Calu3 (cell line): Measurements from ENCODE around the gene MACROD2. TPM values are rescaled to one million over a fixed set of nuclear protein-coding genes. Genes with fewer than 3 reads are reported as not detected.

Source experiments
- BruUV-seq: library from RNA; stranded (reverse); fragments of 400-500 nt; replicated peaks from 2 replicates; lab custom pipeline; 2021; lab: Mats Ljungman, UMichigan
- CTCF ChIA-PET: fragments of 300-600 bp; sonication (Branson Sonifier 250); formaldehyde crosslinking; loops from one replicate; lab custom pipeline; 2022; ENCODE audit warnings: antibody characterized with exemption; lab: Charles Lee
- DNase-seq: peaks from one replicate; pipeline ENCODE4 v3.0.0; 2022
- H3K27ac Mint-ChIP-seq: one replicate; pipeline ENCODE4 v1.8.0; 2022; ENCODE audit warnings: mixed read lengths; ENCODE audit not compliant: unreplicated experiment
- H3K27me3 Mint-ChIP-seq: one replicate; pipeline ENCODE4 v1.8.0; 2022; ENCODE audit warnings: mixed read lengths; ENCODE audit not compliant: unreplicated experiment
- H3K36me3 Mint-ChIP-seq: one replicate; pipeline ENCODE4 v1.8.0; 2022; ENCODE audit warnings: mild to moderate bottlenecking, moderate library complexity, mixed read lengths; ENCODE audit not compliant: insufficient read depth, unreplicated experiment
- H3K4me1 Mint-ChIP-seq: one replicate; pipeline ENCODE4 v1.8.0; 2022; ENCODE audit warnings: mild to moderate bottlenecking, low read depth, mixed read lengths; ENCODE audit not compliant: unreplicated experiment
- H3K4me3 Mint-ChIP-seq: one replicate; pipeline ENCODE4 v1.8.0; 2022; ENCODE audit warnings: mild to moderate bottlenecking, low read depth, moderate library complexity, mixed read lengths; ENCODE audit not compliant: unreplicated experiment
- H3K9me3 Mint-ChIP-seq: one replicate; pipeline ENCODE4 v1.8.0; 2022; ENCODE audit warnings: low read depth, mixed read lengths; ENCODE audit not compliant: unreplicated experiment
- CTCF ChIP-seq: fragments of 200-600 bp; IDR thresholded peaks from one replicate; pipeline ENCODE4 v1.8.0; 2022; ENCODE audit warnings: antibody characterized with exemption; ENCODE audit not compliant: unreplicated experiment
- intact Hi-C: fragments of 100-400 bp; cut with micrococcal nuclease; formaldehyde crosslinking; loops from one replicate; pipeline ENCODE4 v1.10.0; 2022; ENCODE audit not compliant: unreplicated experiment
- total RNA-seq: library from RNA; stranded (reverse); gene quantifications from 2 replicates; pipeline ENCODE4 v1.2.3, GENCODE V29; 2022

Gene MACROD2
- total RNA-seq, 1 experiment from 2014 or later: 29.4 TPM

GRCh38 chr20:15812696-15813095, 1817.4 kb downstream of the MACROD2 start:
- DNase-seq: no peak
- H3K36me3 Mint-ChIP-seq: no peaks in the 10 kb centered on the region
- H3K9me3 Mint-ChIP-seq: no peaks in the 10 kb centered on the region
- H3K4me3 Mint-ChIP-seq: no peak overlapping the region
- peaks cover 10% of the 10 kb centered on the region for H3K4me1 Mint-ChIP-seq
- H3K27me3 Mint-ChIP-seq: no peaks in the 10 kb centered on the region
- intact Hi-C loops: no loop called here
- CTCF ChIA-PET: no interaction called here
- no peak for TF ChIP-seq CTCF
- no TSS peak for BruUV-seq
- H3K27ac Mint-ChIP-seq: no peak overlapping the region

- Mint-ChIP-seq H3K27me3 (no peaks in the 10 kb centered on the region), H3K36me3 (no peaks in the 10 kb centered on the region), H3K4me1 (peaks cover 10% of the 10 kb centered on the region), H3K4me3 (no peak overlapping the region), H3K9me3 (no peaks in the 10 kb centered on the region), H3K27ac (no peak overlapping the region)
- CTCF ChIA-PET: no interaction called here
- TF ChIP-seq CTCF: no peak
- no TSS peak for BruUV-seq
- no peak for DNase-seq
- intact Hi-C loops: no loop called here
Observed at GRCh38 chr20:15814360-15814759, 1819.0 kb downstream of the MACROD2 start.

- no peak for TF ChIP-seq CTCF
- H3K27me3 Mint-ChIP-seq: no peaks in the 10 kb centered on the region
- H3K36me3 Mint-ChIP-seq: no peaks in the 10 kb centered on the region
- H3K4me1 Mint-ChIP-seq: peaks cover 10% of the 10 kb centered on the region
- CTCF ChIA-PET: no interaction called here
- H3K4me3 Mint-ChIP-seq: no peak overlapping the region
- BruUV-seq: no TSS peak
- H3K9me3 Mint-ChIP-seq: no peaks in the 10 kb centered on the region
- H3K27ac Mint-ChIP-seq: no peak overlapping the region
- no peak for DNase-seq
- intact Hi-C loops: no loop called here
Observed at GRCh38 chr20:15814911-15815310, 1819.6 kb downstream of the MACROD2 start.

GRCh38 chr20:15817351-15817750, 1822.0 kb downstream of the MACROD2 start:
- H3K27ac Mint-ChIP-seq: no peak overlapping the region
- peaks cover 10% of the 10 kb centered on the region for H3K4me1 Mint-ChIP-seq
- H3K27me3 Mint-ChIP-seq: no peaks in the 10 kb centered on the region
- intact Hi-C loops: no loop called here
- no peaks in the 10 kb centered on the region for H3K36me3 Mint-ChIP-seq
- no TSS peak for BruUV-seq
- H3K9me3 Mint-ChIP-seq: no peaks in the 10 kb centered on the region
- CTCF ChIA-PET: interaction anchor here (0.7 kb wide), 1 partner anchor 30 kb away, joined by 3 read pairs; no protein-coding TSS in a partner anchor
- H3K4me3 Mint-ChIP-seq: no peak overlapping the region
- TF ChIP-seq CTCF: no peak
- DNase-seq: no peak
